OCI-LY3 (cell line): ENCODE measurements around the gene SOAT2.

Source experiments
- H2AFZ ChIP-seq: fragments of 200-600, 300-600 bp; shearing (Covaris generic); 2 replicates; pipeline ENCODE4 v1.6.0; 2014; ENCODE audit warnings: antibody characterized with exemption, low read depth, low read length
- H3K27ac ChIP-seq: fragments of 200-600, 300-600 bp; sonication (generic); 2 replicates; pipeline ENCODE4 v1.5.1; 2014; ENCODE audit warnings: mild to moderate bottlenecking, low read length, moderate library complexity, mixed read lengths
- H3K27me3 ChIP-seq: fragments of 200-600, 300-600 bp; sonication (generic); 2 replicates; pipeline ENCODE4 v1.6.1; 2014; ENCODE audit warnings: low read depth, low read length, mixed read lengths
- H3K36me3 ChIP-seq: fragments of 200-600, 300-600 bp; sonication (generic); replicated peaks from 2 replicates; pipeline ENCODE3; 2014; ENCODE audit warnings: low read depth, low read length, mixed read lengths
- H3K4me1 ChIP-seq: fragments of 300-600, 200-600 bp; sonication (generic); 2 replicates; pipeline ENCODE4 v1.6.1; 2014; ENCODE audit warnings: low read length, mixed read lengths
- H3K4me2 ChIP-seq: fragments of 200-600, 300-600 bp; sonication (generic); 2 replicates; pipeline ENCODE4 v1.6.1; 2014; ENCODE audit warnings: low read length, mixed read lengths
- H3K4me3 ChIP-seq: fragments of 300-600, 200-600 bp; sonication (generic); 2 replicates; pipeline ENCODE4 v1.5.1; 2014; ENCODE audit warnings: antibody characterized with exemption, mild to moderate bottlenecking, low read length, moderate library complexity
- H3K79me2 ChIP-seq: fragments of 300-600, 200-600 bp; shearing (Covaris generic); 2 replicates; pipeline ENCODE4 v1.6.1; 2014; ENCODE audit warnings: mild to moderate bottlenecking, low read length, mixed read lengths
- H3K9ac ChIP-seq: fragments of 300-600, 200-600 bp; shearing (Covaris generic); 2 replicates; pipeline ENCODE4 v1.6.0; 2014; ENCODE audit warnings: mild to moderate bottlenecking, low read length, moderate library complexity
- H3K9me3 ChIP-seq: fragments of 200-600, 300-600 bp; shearing (Covaris generic); 2 replicates; pipeline ENCODE4 v1.6.1; 2014; ENCODE audit warnings: low read length, mixed read lengths; ENCODE audit not compliant: insufficient read depth
- H4K20me1 ChIP-seq: fragments of 200-600, 300-600 bp; sonication (generic); 2 replicates; pipeline ENCODE4 v1.6.1; 2016; ENCODE audit warnings: low read length, mixed read lengths; ENCODE audit not compliant: insufficient read depth
- CTCF ChIP-seq: fragments of 200-600, 300-600 bp; sonication (generic); IDR thresholded peaks from 2 replicates; pipeline ENCODE4 v1.5.1; 2014; ENCODE audit warnings: antibody characterized with exemption, low read length, low read depth
- EZH2phosphoT487 ChIP-seq: fragments of 200-600 bp; shearing (Covaris generic); IDR thresholded peaks from 2 replicates; pipeline ENCODE4 v1.6.1; 2018; ENCODE audit warnings: antibody characterized with exemption, mixed run types, low read depth

SOAT2 gene

GRCh38 chr12:53173085-53173715, 69.9 kb downstream of the SOAT2 start:
- Histone ChIP-seq H3K4me3 (no peak overlapping the region), H3K27ac (no peak overlapping the region), H3K27me3 (no peaks in the 10 kb centered on the region)

More at GRCh38 chr12:53173085-53173715, 69.9 kb downstream of the SOAT2 start:
- Histone ChIP-seq H4K20me1 (no peaks in the 10 kb centered on the region), H3K9me3 (no peaks in the 10 kb centered on the region), H3K9ac (no peak overlapping the region), H2AFZ (no peak overlapping the region), H3K79me2 (no peaks in the 10 kb centered on the region), H3K4me2 (no peak overlapping the region), H3K4me1 (peaks cover 11% of the 10 kb centered on the region), H3K36me3 (no peaks in the 10 kb centered on the region)
- TF ChIP-seq EZH2phosphoT487 (no peak), CTCF (no peak)
